Measurements from ENCODE around the gene SLC15A2. TPM values are rescaled to one million over a fixed set of nuclear protein-coding genes. Genes with fewer than 3 reads are reported as not detected.

The SLC15A2 gene
- total and polyA plus RNA-seq, 9 of the 15 experiments (the other 6 are each of a cell fraction or from before 2014, with no cell fraction given) = 0.05 to 0.53 (median 0.25) TPM; not detected in 1

DNA sequence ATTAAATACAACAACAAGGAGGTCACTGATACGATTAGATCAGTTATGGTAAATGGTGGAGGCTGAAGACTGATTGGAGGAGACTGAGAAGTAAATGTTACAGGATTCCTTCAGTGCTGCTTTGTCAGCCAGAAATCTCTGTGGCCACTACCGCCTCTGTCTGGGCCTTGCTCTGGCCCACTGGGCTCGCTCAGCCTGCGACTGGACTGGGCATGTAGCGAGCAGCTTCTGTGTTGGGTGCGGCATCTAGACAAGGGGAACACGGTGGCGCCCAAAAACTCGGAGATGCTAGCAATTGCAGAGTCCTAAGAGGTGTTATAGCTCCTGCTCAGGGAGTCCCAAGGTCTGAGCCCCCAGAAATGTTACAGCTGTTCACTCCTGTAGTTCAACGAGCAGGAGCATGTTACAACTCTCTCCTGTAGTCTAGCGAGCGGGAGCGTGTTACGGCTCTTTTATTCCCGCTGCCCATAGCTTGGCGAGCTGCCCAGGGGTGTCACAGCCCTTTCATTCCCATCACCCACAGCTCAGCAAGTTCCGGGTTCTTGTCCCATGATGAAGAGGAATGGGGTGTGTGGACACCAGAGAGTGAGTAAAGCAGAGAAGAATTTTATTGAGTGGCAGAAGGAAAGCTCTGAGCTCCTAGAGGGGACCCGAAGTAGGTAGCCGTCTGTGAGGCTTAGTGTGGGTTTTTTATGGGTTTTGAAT lies 24.7 kb downstream of the SLC15A2 start (continued):
- TF ChIP-seq CCNT2 (IDR thresholded peaks at IDR 0.05; ENCODE audit: borderline replicate concordance, extremely low read depth, insufficient read length, low read depth, low read length) (no peak), ATF6 (CRISPR knock-in tag; IDR thresholded peaks at IDR 0.05) (no peak)
- TF ChIP-seq, protein P1, sequence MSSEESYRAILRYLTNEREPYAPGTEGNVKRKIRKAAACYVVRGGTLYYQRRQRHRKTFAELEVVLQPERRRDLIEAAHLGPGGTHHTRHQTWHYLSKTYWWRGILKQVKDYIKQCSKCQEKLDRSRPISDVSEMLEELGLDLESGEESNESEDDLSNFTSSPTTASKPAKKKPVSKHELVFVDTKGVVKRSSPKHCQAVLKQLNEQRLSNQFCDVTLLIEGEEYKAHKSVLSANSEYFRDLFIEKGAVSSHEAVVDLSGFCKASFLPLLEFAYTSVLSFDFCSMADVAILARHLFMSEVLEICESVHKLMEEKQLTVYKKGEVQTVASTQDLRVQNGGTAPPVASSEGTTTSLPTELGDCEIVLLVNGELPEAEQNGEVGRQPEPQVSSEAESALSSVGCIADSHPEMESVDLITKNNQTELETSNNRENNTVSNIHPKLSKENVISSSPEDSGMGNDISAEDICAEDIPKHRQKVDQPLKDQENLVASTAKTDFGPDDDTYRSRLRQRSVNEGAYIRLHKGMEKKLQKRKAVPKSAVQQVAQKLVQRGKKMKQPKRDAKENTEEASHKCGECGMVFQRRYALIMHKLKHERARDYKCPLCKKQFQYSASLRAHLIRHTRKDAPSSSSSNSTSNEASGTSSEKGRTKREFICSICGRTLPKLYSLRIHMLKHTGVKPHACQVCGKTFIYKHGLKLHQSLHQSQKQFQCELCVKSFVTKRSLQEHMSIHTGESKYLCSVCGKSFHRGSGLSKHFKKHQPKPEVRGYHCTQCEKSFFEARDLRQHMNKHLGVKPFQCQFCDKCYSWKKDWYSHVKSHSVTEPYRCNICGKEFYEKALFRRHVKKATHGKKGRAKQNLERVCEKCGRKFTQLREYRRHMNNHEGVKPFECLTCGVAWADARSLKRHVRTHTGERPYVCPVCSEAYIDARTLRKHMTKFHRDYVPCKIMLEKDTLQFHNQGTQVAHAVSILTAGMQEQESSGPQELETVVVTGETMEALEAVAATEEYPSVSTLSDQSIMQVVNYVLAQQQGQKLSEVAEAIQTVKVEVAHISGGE (CRISPR knock-in tag; IDR thresholded peaks at IDR 0.05) = peak in 2 of 3 experiments; percentile 58 to 96; a peak in 3 of 6 replicates
- TF ChIP-seq, protein P2, sequence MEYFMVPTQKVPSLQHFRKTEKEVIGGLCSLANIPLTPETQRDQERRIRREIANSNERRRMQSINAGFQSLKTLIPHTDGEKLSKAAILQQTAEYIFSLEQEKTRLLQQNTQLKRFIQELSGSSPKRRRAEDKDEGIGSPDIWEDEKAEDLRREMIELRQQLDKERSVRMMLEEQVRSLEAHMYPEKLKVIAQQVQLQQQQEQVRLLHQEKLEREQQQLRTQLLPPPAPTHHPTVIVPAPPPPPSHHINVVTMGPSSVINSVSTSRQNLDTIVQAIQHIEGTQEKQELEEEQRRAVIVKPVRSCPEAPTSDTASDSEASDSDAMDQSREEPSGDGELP (CRISPR knock-in tag; IDR thresholded peaks at IDR 0.05; ENCODE audit: borderline replicate concordance) = no peak
- TF ChIP-seq, protein P3, sequence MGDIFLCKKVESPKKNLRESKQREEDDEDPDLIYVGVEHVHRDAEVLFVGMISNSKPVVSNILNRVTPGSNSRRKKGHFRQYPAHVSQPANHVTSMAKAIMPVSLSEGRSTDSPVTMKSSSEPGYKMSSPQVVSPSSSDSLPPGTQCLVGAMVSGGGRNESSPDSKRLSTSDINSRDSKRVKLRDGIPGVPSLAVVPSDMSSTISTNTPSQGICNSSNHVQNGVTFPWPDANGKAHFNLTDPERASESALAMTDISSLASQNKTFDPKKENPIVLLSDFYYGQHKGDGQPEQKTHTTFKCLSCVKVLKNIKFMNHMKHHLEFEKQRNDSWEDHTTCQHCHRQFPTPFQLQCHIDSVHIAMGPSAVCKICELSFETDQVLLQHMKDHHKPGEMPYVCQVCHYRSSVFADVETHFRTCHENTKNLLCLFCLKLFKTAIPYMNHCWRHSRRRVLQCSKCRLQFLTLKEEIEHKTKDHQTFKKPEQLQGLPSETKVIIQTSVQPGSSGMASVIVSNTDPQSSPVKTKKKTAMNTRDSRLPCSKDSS (IDR thresholded peaks at IDR 0.05; ENCODE audit: low read depth, partially characterized antibody) = no peak

Data from K562 (cell line).